HCT116 (cell line): Measurements from ENCODE around the gene SDF2.

ENCODE experiments used
- EZH2phosphoT487 ChIP-seq: fragments of 200-600 bp; IDR thresholded peaks from 2 replicates; pipeline ENCODE4 v1.6.1; 2018; ENCODE audit warnings: antibody characterized with exemption, borderline replicate concordance
- TF ChIP-seq, protein P1 (sequence below), 3 experiments: fragments of 200-600 bp in 1 of 3; sonication (generic) in 1 of 3; IDR thresholded peaks in 2 of 3; conservative IDR thresholded peaks in 1 of 3; 2 replicates each; pipeline ENCODE4 v1.5.1; 2012 to 2017; ENCODE audit warnings: low read depth in 2 of 3, low read length in 2 of 3, antibody characterized with exemption in 1 of 3, borderline replicate concordance in 1 of 3, control low read depth in 1 of 3, mild to moderate bottlenecking in 1 of 3, mixed read lengths in 1 of 3, mixed run types in 1 of 3, moderate library complexity in 1 of 3; ENCODE audit not compliant: insufficient read depth in 1 of 3
- TF ChIP-seq, protein P2 (sequence below): IDR thresholded peaks from 2 replicates; pipeline ENCODE4 v1.6.1; 2012; ENCODE audit warnings: low read depth

DNA sequence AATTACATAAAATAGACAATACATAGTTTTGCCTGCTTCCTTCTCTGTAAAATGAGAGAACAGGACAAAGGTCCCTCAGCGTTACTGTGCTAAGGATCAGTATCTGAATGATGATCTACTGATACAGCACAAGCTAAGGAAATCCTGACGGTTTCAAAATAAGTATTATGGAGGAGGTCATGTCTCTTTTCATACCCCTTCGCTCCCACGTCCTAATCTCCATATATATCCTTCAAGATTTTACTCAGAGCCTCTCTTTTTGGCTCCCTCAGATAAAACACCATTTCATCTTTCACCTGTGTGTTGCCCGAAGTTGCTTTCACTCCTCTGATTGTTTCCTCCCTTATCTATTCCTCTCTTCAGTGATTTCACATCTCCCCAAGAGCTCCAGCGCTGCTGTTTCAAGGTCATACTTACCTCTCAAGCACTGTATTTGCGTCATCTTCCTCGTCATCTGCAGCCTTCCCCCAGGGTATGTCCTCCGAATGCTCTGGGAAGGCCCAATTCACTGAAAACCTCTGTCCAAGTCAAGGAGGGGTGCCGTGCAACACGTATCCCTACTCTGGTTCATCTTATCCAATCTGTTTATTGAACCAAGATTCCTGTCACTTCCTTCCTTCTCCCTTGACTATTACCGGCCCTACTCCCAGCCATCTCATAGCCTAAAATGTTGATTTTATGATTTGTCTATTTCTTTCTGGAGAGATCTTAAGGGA is 15.5 kb downstream of the SDF2 start:
- TF ChIP-seq, protein P1, sequence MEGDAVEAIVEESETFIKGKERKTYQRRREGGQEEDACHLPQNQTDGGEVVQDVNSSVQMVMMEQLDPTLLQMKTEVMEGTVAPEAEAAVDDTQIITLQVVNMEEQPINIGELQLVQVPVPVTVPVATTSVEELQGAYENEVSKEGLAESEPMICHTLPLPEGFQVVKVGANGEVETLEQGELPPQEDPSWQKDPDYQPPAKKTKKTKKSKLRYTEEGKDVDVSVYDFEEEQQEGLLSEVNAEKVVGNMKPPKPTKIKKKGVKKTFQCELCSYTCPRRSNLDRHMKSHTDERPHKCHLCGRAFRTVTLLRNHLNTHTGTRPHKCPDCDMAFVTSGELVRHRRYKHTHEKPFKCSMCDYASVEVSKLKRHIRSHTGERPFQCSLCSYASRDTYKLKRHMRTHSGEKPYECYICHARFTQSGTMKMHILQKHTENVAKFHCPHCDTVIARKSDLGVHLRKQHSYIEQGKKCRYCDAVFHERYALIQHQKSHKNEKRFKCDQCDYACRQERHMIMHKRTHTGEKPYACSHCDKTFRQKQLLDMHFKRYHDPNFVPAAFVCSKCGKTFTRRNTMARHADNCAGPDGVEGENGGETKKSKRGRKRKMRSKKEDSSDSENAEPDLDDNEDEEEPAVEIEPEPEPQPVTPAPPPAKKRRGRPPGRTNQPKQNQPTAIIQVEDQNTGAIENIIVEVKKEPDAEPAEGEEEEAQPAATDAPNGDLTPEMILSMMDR (IDR thresholded peaks at IDR 0.05 in 2 of 3, conservative IDR thresholded peaks at IDR 0.05 in 1 of 3; ENCODE audit: borderline replicate concordance in 1 of 3, insufficient read depth in 1 of 3, low read depth in 2 of 3, low read length in 2 of 3) = no peak
- TF ChIP-seq EZH2phosphoT487 = no peak
- TF ChIP-seq, protein P2, sequence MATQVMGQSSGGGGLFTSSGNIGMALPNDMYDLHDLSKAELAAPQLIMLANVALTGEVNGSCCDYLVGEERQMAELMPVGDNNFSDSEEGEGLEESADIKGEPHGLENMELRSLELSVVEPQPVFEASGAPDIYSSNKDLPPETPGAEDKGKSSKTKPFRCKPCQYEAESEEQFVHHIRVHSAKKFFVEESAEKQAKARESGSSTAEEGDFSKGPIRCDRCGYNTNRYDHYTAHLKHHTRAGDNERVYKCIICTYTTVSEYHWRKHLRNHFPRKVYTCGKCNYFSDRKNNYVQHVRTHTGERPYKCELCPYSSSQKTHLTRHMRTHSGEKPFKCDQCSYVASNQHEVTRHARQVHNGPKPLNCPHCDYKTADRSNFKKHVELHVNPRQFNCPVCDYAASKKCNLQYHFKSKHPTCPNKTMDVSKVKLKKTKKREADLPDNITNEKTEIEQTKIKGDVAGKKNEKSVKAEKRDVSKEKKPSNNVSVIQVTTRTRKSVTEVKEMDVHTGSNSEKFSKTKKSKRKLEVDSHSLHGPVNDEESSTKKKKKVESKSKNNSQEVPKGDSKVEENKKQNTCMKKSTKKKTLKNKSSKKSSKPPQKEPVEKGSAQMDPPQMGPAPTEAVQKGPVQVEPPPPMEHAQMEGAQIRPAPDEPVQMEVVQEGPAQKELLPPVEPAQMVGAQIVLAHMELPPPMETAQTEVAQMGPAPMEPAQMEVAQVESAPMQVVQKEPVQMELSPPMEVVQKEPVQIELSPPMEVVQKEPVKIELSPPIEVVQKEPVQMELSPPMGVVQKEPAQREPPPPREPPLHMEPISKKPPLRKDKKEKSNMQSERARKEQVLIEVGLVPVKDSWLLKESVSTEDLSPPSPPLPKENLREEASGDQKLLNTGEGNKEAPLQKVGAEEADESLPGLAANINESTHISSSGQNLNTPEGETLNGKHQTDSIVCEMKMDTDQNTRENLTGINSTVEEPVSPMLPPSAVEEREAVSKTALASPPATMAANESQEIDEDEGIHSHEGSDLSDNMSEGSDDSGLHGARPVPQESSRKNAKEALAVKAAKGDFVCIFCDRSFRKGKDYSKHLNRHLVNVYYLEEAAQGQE = no peak
